Glutamatergic neuron (in vitro differentiated cells): Measurements from ENCODE around the gene LYRM4. TPM values are rescaled to one million over a fixed set of nuclear protein-coding genes. Genes with fewer than 3 reads are reported as not detected.

Source experiments
- DNase-seq: peaks from one replicate; pipeline ENCODE4 v3.0.0; 2022
- H3K27ac Mint-ChIP-seq: one replicate; pipeline ENCODE4 v1.8.0; 2020; ENCODE audit warnings: mild to moderate bottlenecking, mixed read lengths, inconsistent platforms; ENCODE audit not compliant: unreplicated experiment
- H3K27me3 Mint-ChIP-seq: one replicate; pipeline ENCODE4 v1.8.0; 2020; ENCODE audit warnings: mild to moderate bottlenecking, moderate library complexity, mixed read lengths, inconsistent platforms; ENCODE audit not compliant: unreplicated experiment
- H3K36me3 Mint-ChIP-seq: one replicate; pipeline ENCODE4 v1.8.0; 2020; ENCODE audit warnings: mild to moderate bottlenecking, mixed read lengths, inconsistent platforms; ENCODE audit not compliant: unreplicated experiment
- H3K4me1 Mint-ChIP-seq: one replicate; pipeline ENCODE4 v1.8.0; 2020; ENCODE audit warnings: mild to moderate bottlenecking, low read depth, mixed read lengths, inconsistent platforms; ENCODE audit not compliant: unreplicated experiment
- H3K4me3 Mint-ChIP-seq: one replicate; pipeline ENCODE4 v1.8.0; 2020; ENCODE audit warnings: mild to moderate bottlenecking, mixed read lengths, inconsistent platforms; ENCODE audit not compliant: unreplicated experiment
- H3K9me3 Mint-ChIP-seq: one replicate; pipeline ENCODE4 v1.8.0; 2020; ENCODE audit warnings: mild to moderate bottlenecking, moderate library complexity, mixed read lengths, inconsistent platforms; ENCODE audit not compliant: unreplicated experiment
- total RNA-seq: library from RNA; stranded (reverse); fragmentation: NEBNext Ultra II Directional; extraction: Animal tissue kit (Norgen Biotek cat#: 25700); gene quantifications from one replicate; pipeline ENCODE4 v1.2.1, GENCODE V29; 2021; ENCODE audit not compliant: unreplicated experiment
- TF ChIP-seq, protein P1 (sequence below): fragments of 200-600 bp; sonication (generic); IDR thresholded peaks from one replicate; pipeline ENCODE4 v1.5.0; 2021; ENCODE audit not compliant: partially characterized antibody, unreplicated experiment

The LYRM4 gene
- total RNA-seq, 1 donor from 2014 or later, result 29.5 TPM

DNA sequence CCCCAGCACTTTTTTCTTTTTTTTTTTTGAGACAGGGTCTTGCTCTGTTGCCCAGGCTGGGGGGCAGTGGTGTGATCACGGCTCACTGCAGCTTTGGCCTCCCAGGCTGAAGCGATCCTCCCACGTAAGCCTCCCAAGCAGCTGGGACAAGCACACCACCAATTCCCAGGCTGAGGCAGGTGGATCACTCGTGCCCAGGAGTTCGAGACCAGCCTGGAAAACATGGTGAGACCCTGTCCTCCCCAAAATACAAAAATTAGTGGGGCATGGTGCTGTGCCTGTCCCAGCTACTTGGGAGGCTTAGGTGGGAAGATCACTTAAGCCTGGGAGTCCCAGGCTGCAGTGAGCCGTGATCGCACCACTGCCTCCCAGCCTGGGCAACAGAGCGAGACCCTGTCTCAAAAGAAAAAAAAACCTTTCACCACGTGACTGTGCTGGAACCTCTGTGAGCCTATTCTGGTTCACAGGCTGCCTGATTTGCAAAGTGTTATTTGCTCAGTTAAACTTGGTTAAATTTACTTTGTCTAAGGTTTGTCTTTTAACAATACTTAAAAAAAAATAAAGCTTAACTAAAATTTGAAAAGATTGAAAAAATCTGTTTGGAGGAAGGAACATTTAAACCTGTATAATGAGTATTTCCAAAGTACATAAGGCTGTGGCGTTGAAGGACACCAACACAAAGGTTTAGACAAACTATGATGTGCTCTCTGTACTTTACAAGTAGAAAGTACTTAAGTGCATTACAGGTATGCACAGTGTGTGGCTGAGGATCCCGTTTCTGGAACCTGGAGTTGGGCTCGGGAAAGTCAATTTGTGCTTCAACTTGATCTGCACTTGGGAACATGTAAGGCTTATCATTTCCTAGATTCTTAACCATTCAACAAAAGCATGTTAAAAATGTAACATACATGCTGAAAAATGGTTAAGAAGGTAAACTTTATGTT lies 120.7 kb downstream of the LYRM4 start:
- no peak overlapping the region for H3K27ac Mint-ChIP-seq
- peaks cover 1% of the 10 kb centered on the region for H3K27me3 Mint-ChIP-seq
- no peak overlapping the region for H3K4me3 Mint-ChIP-seq
- TF ChIP-seq, protein P1, sequence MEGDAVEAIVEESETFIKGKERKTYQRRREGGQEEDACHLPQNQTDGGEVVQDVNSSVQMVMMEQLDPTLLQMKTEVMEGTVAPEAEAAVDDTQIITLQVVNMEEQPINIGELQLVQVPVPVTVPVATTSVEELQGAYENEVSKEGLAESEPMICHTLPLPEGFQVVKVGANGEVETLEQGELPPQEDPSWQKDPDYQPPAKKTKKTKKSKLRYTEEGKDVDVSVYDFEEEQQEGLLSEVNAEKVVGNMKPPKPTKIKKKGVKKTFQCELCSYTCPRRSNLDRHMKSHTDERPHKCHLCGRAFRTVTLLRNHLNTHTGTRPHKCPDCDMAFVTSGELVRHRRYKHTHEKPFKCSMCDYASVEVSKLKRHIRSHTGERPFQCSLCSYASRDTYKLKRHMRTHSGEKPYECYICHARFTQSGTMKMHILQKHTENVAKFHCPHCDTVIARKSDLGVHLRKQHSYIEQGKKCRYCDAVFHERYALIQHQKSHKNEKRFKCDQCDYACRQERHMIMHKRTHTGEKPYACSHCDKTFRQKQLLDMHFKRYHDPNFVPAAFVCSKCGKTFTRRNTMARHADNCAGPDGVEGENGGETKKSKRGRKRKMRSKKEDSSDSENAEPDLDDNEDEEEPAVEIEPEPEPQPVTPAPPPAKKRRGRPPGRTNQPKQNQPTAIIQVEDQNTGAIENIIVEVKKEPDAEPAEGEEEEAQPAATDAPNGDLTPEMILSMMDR, result no peak
- peaks cover 11% of the 10 kb centered on the region for H3K4me1 Mint-ChIP-seq
- no peaks in the 10 kb centered on the region for H3K36me3 Mint-ChIP-seq
- no peaks in the 10 kb centered on the region for H3K9me3 Mint-ChIP-seq
- no peak for DNase-seq

DNA sequence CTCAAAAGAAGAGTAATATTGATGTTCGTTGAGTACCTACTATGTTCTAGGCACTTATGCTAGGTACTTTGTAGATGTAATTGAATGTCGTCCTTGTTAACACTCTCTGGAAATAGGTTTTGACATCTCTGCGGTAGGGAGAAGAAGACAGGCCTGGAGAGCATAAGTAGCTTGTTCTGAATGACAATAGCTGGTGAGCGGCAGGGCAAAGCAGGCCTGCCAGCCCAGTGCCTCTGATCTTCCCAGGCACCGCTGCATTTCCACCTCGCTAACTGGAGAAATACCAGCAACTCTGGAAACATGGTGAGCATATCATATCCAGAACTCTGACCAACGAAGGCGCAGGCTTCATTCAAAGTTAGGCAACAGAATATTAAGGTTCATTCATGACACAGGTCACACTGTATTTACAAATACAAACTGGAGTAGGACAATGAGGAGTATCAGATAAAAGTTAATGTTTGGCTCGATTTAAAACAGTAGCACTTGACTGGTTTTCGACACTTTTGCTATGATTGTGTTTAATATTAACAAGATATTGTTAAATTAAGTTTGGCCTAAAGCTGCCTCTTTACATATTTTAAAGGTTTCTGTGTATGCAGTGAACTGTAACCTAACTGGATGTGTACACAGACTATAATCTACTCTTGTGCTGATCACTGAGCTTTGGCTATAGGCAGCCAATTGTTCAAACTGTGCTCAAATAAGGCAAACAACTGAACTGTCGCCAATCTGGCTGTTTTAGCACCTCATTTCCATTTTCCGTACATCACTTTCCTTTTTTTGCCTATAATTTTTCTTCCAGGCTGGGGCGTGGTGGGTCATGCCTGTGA lies 121.5 kb downstream of the LYRM4 start:
- no peak overlapping the region for H3K27ac Mint-ChIP-seq
- H3K4me3 Mint-ChIP-seq, result no peak overlapping the region
- TF ChIP-seq, protein P1, result no peak
- peaks cover 11% of the 10 kb centered on the region for H3K4me1 Mint-ChIP-seq
- no peak for DNase-seq
- H3K36me3 Mint-ChIP-seq, result no peaks in the 10 kb centered on the region
- H3K27me3 Mint-ChIP-seq, result peaks cover 1% of the 10 kb centered on the region
- no peaks in the 10 kb centered on the region for H3K9me3 Mint-ChIP-seq

DNA sequence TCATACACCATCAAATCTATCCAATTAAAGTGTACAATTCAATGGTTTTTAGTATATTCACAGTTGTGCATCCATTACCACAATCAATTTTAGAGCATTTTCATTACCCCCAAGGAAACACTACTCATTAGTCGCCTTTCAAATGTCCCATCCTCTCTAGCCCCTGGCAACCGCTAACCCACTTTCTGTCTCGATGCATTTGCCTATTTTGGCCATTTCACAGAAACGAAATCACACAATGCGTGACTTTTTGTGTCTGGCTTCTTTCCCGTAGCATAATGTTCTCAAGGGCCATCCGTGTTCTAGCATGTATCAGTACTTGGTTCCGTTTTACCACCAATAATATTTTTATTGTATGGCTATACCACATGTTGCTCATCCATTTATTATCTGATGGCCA lies 123.9 kb downstream of the LYRM4 start:
- TF ChIP-seq, protein P1, result no peak
- Mint-ChIP-seq H3K4me3 (no peak overlapping the region), H3K9me3 (no peaks in the 10 kb centered on the region), H3K27me3 (no peaks in the 10 kb centered on the region), H3K27ac (no peak overlapping the region), H3K36me3 (no peaks in the 10 kb centered on the region), H3K4me1 (no peaks in the 10 kb centered on the region)
- no peak for DNase-seq

- Mint-ChIP-seq H3K4me3 (no peak overlapping the region), H3K36me3 (no peaks in the 10 kb centered on the region), H3K27me3 (no peaks in the 10 kb centered on the region), H3K4me1 (no peaks in the 10 kb centered on the region), H3K27ac (no peak overlapping the region), H3K9me3 (no peaks in the 10 kb centered on the region)
- TF ChIP-seq, protein P1, result peak; percentile 87
- DNase-seq, result peak; percentile 60
Measured at GRCh38 chr6:5135788-5136376, 124.9 kb downstream of the LYRM4 start.
